T-helper 2 cell treated with Interferon-gamma antibody and Interleukin-4, amounts not matched to agents 5 μg/mL and 100 μg/mL, for 36 hours (primary cell): ENCODE results near the gene RRH.

Experiments used
- DNase-seq: peaks from one replicate; pipeline ENCODE4 v3.0.0; 2021; ENCODE audit warnings: low spot score
- H3K27ac Mint-ChIP-seq: one replicate; pipeline ENCODE4 v1.8.0; 2021; ENCODE audit warnings: mild to moderate bottlenecking, mixed read lengths
- H3K27me3 Mint-ChIP-seq: one replicate; pipeline ENCODE4 v1.8.0; 2021; ENCODE audit warnings: low read depth, mixed read lengths
- H3K36me3 Mint-ChIP-seq: one replicate; pipeline ENCODE4 v1.8.0; 2021; ENCODE audit warnings: low read depth, mixed read lengths
- H3K4me1 Mint-ChIP-seq: one replicate; pipeline ENCODE4 v1.8.0; 2021; ENCODE audit warnings: low read depth, mixed read lengths
- H3K4me3 Mint-ChIP-seq: one replicate; pipeline ENCODE4 v1.8.0; 2022; ENCODE audit warnings: mild to moderate bottlenecking, moderate library complexity, mixed read lengths
- H3K9me3 Mint-ChIP-seq: one replicate; pipeline ENCODE4 v1.8.0; 2021; ENCODE audit warnings: mixed read lengths

Gene RRH

GRCh38 chr4:109887071-109887470 lies 59.3 kb downstream of the RRH start:
- H3K27me3 Mint-ChIP-seq: peaks cover 3% of the 10 kb centered on the region
- no peak overlapping the region for H3K27ac Mint-ChIP-seq
- no peak overlapping the region for H3K4me3 Mint-ChIP-seq
- H3K36me3 Mint-ChIP-seq: no peaks in the 10 kb centered on the region
- no peaks in the 10 kb centered on the region for H3K9me3 Mint-ChIP-seq
- H3K4me1 Mint-ChIP-seq: no peaks in the 10 kb centered on the region
- no peak for DNase-seq

DNA sequence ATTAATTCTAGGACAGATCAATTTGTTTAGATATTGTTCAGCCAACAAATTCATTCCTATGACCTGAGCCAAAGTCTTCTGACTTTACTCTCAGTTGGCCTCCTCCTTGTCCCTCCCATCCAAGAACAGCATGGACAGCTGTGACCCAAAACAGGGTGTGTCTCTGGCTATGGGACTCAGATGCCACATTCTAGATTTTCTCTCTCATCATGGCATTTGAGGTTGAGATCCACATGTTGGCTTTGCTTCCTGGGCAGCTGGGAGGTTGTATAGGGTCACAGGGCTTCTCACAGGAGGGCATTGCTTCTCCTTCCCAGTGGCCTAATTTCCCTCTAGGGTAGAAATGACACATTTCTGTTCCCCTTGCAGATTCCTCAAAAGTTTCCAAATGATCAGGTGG lies 62.3 kb downstream of the RRH start:
- no peaks in the 10 kb centered on the region for H3K4me1 Mint-ChIP-seq
- no peak for DNase-seq
- H3K4me3 Mint-ChIP-seq: no peak overlapping the region
- H3K27ac Mint-ChIP-seq: no peak overlapping the region
- no peaks in the 10 kb centered on the region for H3K9me3 Mint-ChIP-seq
- no peaks in the 10 kb centered on the region for H3K36me3 Mint-ChIP-seq
- peaks cover 2% of the 10 kb centered on the region for H3K27me3 Mint-ChIP-seq
